ENCODE results near the gene IRF7.

IRF7 gene

DNA sequence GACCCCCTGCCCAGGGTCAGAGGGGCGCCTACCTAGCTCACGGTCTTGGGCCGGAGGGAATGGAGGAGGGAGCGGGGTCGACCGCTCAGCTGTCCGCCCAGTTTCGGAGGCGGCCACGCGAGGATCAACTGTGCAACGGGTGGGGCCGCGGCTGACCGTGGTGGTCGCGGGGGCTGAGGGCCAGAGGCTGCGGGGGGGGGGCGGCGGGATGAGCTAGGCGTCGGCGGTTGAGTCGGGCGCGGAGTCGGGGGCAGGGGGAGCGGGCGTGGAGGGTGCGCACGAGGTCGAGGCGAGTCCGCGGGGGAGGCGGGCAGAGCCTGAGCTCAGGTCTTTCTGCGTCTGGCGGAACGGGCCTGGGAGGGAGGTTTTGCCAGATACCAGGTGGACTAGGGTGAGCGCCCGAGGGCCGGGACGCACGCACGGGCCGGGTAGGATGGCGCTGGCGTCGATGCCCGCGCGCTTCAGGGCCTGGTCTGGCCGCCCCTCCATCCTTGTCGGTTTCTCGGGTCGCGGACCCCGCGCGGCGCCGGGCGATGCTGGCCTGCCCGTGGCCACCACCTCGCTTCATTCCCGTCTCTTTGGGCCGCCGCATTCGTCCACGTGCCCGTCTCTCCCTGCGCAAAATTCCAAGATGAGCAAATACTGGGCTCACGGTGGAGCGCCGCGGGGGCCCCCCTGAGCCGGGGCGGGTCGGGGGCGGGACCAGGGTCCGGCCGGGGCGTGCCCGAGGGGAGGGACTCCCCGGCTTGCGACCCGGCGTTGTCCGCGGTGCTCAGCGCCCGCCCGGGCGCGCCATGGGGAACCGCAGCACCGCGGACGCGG is 21.0 kb upstream of the IRF7 start, which contains the start of gene DRD4:
Gene DRD4, plus strand, starts transcription at position 759 of the 822 bp plus-strand sequence. Its CDS starts 36 bp downstream, at position 795.
- peaks cover 4% of the 10 kb centered on the region for H3K4me1 ChIP-seq
- H3K27me3 ChIP-seq (ENCODE audit: low read depth) = no peaks in the 10 kb centered on the region
- H3K36me3 ChIP-seq (replicated peaks) = no peaks in the 10 kb centered on the region; the same call in 1 of the 2 replicates
- in situ Hi-C loops (cut with MboI; ENCODE audit: low sequenced_read_pairs) = no loop called here
- no peak within 1 kb of the TSS for H3K4me3 ChIP-seq
- no peak for DNase-seq (ENCODE audit: low spot score in 2 of 2)
- H3K9me3 ChIP-seq = no peaks in the 10 kb centered on the region

GRCh38 chr11:635945-636510 is 20.3 kb upstream of the IRF7 start:
- H3K9me3 ChIP-seq = no peaks in the 10 kb centered on the region
- no peak for DNase-seq (ENCODE audit: low spot score in 2 of 2)
- in situ Hi-C loops (cut with MboI; ENCODE audit: low sequenced_read_pairs) = no loop called here
- peaks cover 4% of the 10 kb centered on the region for H3K4me1 ChIP-seq
- no peaks in the 10 kb centered on the region; the same call in 1 of the 2 replicates for H3K36me3 ChIP-seq (replicated peaks)
- H3K27me3 ChIP-seq (ENCODE audit: low read depth) = no peaks in the 10 kb centered on the region
- H3K4me3 ChIP-seq = no peak overlapping the region

DNA sequence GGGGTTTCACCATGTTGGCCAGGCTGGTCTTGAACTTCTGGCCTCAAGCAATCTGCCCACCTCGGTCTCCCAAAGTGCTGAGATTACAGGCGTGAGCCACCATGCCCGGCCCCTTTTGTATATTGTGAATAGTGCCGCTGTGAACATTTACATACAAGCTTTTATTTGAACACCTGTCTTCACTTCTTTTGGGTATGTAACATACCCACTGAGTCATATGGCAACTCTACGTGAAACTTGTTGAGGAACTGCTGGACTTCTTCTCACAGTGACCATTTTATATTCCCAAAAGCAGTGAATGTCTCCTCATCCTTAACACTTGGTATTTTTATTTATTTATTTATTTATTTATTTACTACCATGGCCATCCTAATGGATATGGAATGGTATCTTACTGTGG is 15.1 kb upstream of the IRF7 start:
- Histone ChIP-seq H3K27me3 (ENCODE audit: low read depth) (no peaks in the 10 kb centered on the region), H3K4me1 (no peaks in the 10 kb centered on the region), H3K36me3 (replicated peaks) (no peaks in the 10 kb centered on the region), H3K4me3 (no peak overlapping the region), H3K9me3 (no peaks in the 10 kb centered on the region)
- DNase-seq (ENCODE audit: low spot score in 2 of 2) = no peak
- in situ Hi-C loops (cut with MboI; ENCODE audit: low sequenced_read_pairs) = no loop called here

DNA sequence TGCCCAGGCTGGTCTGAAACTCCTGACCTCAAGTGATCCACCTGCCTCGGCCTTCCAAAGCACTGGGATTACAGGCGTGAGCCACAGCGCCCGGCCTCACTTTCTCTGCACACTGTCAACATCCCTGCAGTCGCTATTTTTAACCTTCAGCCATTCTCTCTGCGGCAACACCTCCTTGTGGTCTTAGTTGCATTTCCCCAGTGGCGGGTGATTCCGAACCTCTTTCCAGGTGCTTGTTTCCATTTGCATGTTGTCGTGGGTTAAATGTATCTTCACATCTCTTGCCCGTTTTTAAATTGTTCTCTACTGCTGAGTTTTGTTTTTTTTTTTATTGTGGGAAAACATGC is 13.5 kb upstream of the IRF7 start:
- in situ Hi-C loops (cut with MboI; ENCODE audit: low sequenced_read_pairs) = no loop called here
- H3K9me3 ChIP-seq = no peaks in the 10 kb centered on the region
- H3K4me1 ChIP-seq = no peaks in the 10 kb centered on the region
- no peak overlapping the region for H3K4me3 ChIP-seq
- DNase-seq (ENCODE audit: low spot score in 2 of 2) = no peak
- H3K36me3 ChIP-seq (replicated peaks) = no peaks in the 10 kb centered on the region
- no peaks in the 10 kb centered on the region for H3K27me3 ChIP-seq (ENCODE audit: low read depth)

DNA sequence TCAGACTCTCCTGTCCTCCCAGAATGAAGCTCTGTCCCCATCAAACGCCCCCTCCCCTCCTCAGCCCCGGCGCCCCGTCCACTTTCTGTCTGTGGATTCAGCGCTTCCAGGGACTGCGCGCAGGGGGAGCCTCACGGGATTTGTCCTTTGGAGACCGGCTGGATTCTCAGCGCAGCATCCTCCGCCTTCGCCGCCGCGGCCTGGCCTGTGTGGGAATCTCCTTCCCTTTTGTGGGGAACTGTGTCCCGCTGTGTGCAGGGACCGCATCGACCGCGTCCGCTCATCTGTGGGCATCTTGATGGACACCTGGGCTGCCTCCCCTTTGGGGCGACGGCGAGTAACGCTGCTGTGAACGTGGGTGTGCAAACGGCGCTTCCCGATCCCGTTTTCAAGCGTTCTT is 12.3 kb upstream of the IRF7 start:
- Histone ChIP-seq H3K9me3 (no peaks in the 10 kb centered on the region), H3K36me3 (replicated peaks) (no peaks in the 10 kb centered on the region), H3K4me3 (no peak overlapping the region), H3K27me3 (ENCODE audit: low read depth) (no peaks in the 10 kb centered on the region), H3K4me1 (no peaks in the 10 kb centered on the region)
- no peak for DNase-seq (ENCODE audit: low spot score in 2 of 2)
- in situ Hi-C loops (cut with MboI; ENCODE audit: low sequenced_read_pairs) = no loop called here

DNA sequence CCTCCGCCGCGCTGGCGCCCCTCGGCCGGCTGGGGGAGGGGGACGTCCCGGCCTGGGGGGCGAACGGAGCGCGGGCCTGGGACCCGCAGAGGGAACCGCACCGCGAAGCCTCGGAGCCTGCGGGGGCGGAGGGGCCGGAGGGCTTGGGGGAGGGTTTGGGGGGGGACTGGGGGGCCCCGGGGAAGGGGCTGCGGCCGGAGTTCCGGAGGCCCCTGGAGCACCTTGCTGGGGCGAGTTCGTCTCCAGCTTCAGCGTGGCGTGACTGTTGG is 11.5 kb upstream of the IRF7 start:
- Histone ChIP-seq H3K4me3 (no peak overlapping the region), H3K27me3 (ENCODE audit: low read depth) (no peaks in the 10 kb centered on the region), H3K4me1 (no peaks in the 10 kb centered on the region), H3K36me3 (replicated peaks) (no peaks in the 10 kb centered on the region), H3K9me3 (no peaks in the 10 kb centered on the region)
- in situ Hi-C loops (cut with MboI; ENCODE audit: low sequenced_read_pairs) = no loop called here
- DNase-seq (ENCODE audit: low spot score in 2 of 2) = no peak

- no peaks in the 10 kb centered on the region for H3K4me1 ChIP-seq
- H3K9me3 ChIP-seq = no peaks in the 10 kb centered on the region
- no peaks in the 10 kb centered on the region for H3K36me3 ChIP-seq (replicated peaks)
- in situ Hi-C loops (cut with MboI; ENCODE audit: low sequenced_read_pairs) = no loop called here
- H3K4me3 ChIP-seq = no peak within 1 kb of the TSS
- no peaks in the 10 kb centered on the region for H3K27me3 ChIP-seq (ENCODE audit: low read depth)
- no peak for DNase-seq (ENCODE audit: low spot score in 2 of 2)
Measured at GRCh38 chr11:626475-627307, 10.9 kb upstream of the IRF7 start, which contains the start of gene SCT. Gene SCT (minus strand): TSS chr11:627181. CDS start chr11:627143, 38 bp downstream.

GRCh38 chr11:625636-626268 is 10.0 kb upstream of the IRF7 start:
- H3K36me3 ChIP-seq (replicated peaks) = no peaks in the 10 kb centered on the region
- DNase-seq (ENCODE audit: low spot score in 2 of 2) = no peak
- in situ Hi-C loops (cut with MboI; ENCODE audit: low sequenced_read_pairs) = no loop called here
- no peaks in the 10 kb centered on the region for H3K4me1 ChIP-seq
- H3K4me3 ChIP-seq = no peak overlapping the region
- H3K27me3 ChIP-seq (ENCODE audit: low read depth) = no peaks in the 10 kb centered on the region
- H3K9me3 ChIP-seq = no peaks in the 10 kb centered on the region

DNA sequence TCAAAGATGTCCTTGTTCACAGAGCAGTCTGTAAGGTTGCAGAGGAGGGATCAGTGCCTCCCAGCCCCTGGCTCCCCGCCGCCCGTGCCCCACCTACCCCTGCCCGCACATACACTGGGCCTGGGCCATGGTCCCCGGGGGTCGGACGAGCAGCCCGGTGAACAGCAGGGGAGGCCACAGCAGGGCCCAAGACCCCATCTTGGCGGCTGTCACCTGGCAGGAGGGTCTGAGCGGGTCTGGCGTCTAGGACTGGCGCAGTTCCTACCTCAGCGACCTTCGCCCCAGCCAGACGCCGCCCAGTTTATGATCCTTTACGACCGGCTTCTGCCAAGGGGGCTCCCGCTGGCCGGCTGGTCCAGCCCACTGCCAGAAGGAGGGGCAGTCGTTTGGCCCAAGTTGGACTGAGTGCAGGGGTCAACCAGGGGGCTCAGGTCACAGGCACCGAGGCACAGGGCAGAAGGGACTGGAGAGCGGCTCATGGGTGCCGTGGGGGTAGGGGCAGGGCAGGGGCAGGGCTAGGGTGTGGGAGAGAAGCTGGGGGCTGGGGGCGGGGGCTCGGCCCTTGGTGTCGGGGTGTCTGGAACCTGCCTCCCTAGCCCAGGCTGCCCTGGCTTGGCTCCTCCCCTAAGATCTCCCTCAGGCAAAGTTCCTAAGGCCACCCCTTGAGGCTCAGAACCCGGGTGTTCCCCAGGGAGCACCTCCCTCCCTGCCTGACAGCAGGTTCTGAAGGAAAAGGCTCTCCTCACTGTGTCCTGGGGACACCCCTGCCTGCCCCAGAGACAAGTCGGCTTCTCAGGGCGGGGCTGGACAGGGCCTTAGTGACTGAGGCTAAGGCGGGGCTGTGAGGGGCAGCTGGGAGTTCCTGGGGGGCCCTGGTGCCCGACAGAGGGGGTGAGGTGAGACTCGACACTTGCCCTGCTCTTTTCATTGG is 9.2 kb upstream of the IRF7 start, which contains the start of gene CDHR5:
Gene CDHR5, minus strand, starts transcription at position 251 of the 931 bp plus-strand sequence. Its CDS starts 53 bp downstream, at position 198.
- Histone ChIP-seq H3K4me3 (no peak within 1 kb of the TSS), H3K4me1 (no peaks in the 10 kb centered on the region), H3K36me3 (replicated peaks) (no peaks in the 10 kb centered on the region), H3K9me3 (no peaks in the 10 kb centered on the region), H3K27me3 (ENCODE audit: low read depth) (no peaks in the 10 kb centered on the region)
- in situ Hi-C loops (cut with MboI; ENCODE audit: low sequenced_read_pairs) = no loop called here
- DNase-seq (ENCODE audit: low spot score in 2 of 2) = no peak

DNA sequence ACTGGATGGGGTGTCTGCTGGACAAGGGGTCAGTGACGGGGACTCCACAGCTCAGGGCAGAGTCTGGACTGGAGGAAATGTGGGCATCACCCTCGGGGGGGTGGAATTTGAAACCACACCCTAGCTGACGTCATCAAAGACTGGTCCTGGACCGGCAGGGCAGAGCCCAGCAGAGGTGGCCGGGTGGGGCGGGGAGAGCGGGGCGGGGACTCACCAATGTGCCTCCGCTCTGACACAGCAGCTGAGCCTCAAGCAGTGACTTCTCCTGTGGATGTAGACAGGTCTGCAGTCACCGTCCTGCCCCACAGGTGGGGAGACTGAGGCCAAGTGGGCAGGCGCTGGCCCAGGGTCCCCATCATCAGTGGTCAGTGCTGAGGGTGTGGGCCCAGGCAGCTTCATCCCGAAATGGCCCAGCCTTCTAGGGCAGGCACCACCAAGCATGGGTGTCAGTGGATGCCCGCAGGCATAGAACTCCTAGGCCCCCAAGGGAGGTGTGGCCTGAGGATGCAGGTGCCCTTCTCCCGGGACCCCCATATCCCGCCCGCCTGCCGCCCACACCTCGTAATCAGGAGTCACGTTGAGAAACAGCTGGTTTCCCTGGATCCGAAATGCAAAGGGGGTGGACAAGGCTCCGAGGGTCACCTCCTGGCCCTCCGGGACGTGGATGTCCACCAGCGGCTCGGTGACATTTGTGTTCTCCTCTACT is 8.4 kb upstream of the IRF7 start:
- Histone ChIP-seq H3K4me1 (no peaks in the 10 kb centered on the region), H3K9me3 (no peaks in the 10 kb centered on the region), H3K36me3 (replicated peaks) (no peaks in the 10 kb centered on the region), H3K27me3 (ENCODE audit: low read depth) (no peaks in the 10 kb centered on the region), H3K4me3 (no peak overlapping the region)
- in situ Hi-C loops (cut with MboI; ENCODE audit: low sequenced_read_pairs) = no loop called here
- no peak for DNase-seq (ENCODE audit: low spot score in 2 of 2)

DNA sequence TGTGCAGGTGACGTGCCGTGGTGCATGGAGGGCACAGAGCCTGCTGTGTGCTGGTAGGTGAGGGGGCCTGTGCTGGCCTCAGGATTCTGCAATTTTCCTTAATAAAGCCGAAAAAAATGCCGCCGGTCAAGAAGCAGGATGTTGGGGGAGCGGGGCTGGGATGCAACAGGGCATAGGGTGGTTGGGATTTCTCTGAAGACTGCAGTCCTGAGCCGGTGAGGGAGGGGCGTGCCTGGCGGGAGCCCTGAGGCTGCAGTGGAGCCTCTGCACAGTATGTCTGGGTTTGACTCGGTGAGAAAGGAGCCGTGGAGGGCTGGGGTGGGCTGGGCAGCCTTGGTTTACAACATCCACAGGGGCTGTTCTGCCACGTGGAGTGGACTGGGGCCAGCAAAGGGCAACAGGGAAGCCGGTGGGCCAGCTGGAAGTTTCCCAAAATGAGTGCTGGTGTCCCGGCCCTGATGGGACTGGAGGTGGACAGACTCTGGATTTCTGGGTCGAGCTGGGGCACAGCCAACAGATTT is 7.7 kb upstream of the IRF7 start:
- Histone ChIP-seq H3K4me3 (no peak overlapping the region), H3K4me1 (no peaks in the 10 kb centered on the region), H3K36me3 (replicated peaks) (no peaks in the 10 kb centered on the region), H3K9me3 (no peaks in the 10 kb centered on the region), H3K27me3 (ENCODE audit: low read depth) (no peaks in the 10 kb centered on the region)
- no peak for DNase-seq (ENCODE audit: low spot score in 2 of 2)
- in situ Hi-C loops (cut with MboI; ENCODE audit: low sequenced_read_pairs) = no loop called here

GRCh38 chr11:621838-622237 is 6.1 kb upstream of the IRF7 start:
- Histone ChIP-seq H3K4me3 (no peak overlapping the region), H3K27me3 (ENCODE audit: low read depth) (no peaks in the 10 kb centered on the region), H3K9me3 (no peaks in the 10 kb centered on the region), H3K4me1 (no peaks in the 10 kb centered on the region), H3K36me3 (replicated peaks) (no peaks in the 10 kb centered on the region)
- in situ Hi-C loops (cut with MboI; ENCODE audit: low sequenced_read_pairs) = no loop called here
- no peak for DNase-seq (ENCODE audit: low spot score in 2 of 2)

All from HAP-1 (cell line).